ENCODE data around the gene WDR33. TPM values are rescaled to one million over a fixed set of nuclear protein-coding genes. Genes with fewer than 3 reads are reported as not detected.

WDR33 gene
- total RNA-seq, 1 experiment from 2014 or later = 46.7 TPM

- BruUV-seq (replicated peaks) = no TSS peak
- POLR2A ChIA-PET = interaction anchor here (1.4 to 2.1 kb wide), 2 partner anchors 47 to 62 kb away, joined by 4 read pairs; partner anchors contain the start of genes SFT2D3 and WDR33
- CTCF ChIA-PET = interaction anchor here (0.9 kb wide), 1 partner anchor 9 kb away, joined by 3 read pairs; no protein-coding TSS in a partner anchor
- TF ChIP-seq, protein P1, sequence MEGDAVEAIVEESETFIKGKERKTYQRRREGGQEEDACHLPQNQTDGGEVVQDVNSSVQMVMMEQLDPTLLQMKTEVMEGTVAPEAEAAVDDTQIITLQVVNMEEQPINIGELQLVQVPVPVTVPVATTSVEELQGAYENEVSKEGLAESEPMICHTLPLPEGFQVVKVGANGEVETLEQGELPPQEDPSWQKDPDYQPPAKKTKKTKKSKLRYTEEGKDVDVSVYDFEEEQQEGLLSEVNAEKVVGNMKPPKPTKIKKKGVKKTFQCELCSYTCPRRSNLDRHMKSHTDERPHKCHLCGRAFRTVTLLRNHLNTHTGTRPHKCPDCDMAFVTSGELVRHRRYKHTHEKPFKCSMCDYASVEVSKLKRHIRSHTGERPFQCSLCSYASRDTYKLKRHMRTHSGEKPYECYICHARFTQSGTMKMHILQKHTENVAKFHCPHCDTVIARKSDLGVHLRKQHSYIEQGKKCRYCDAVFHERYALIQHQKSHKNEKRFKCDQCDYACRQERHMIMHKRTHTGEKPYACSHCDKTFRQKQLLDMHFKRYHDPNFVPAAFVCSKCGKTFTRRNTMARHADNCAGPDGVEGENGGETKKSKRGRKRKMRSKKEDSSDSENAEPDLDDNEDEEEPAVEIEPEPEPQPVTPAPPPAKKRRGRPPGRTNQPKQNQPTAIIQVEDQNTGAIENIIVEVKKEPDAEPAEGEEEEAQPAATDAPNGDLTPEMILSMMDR (IDR thresholded peaks at IDR 0.05; ENCODE audit: unreplicated experiment) = no peak
- H3K4me1 Mint-ChIP-seq (ENCODE audit: insufficient read depth, unreplicated experiment) = no peaks in the 10 kb centered on the region
- no peaks in the 10 kb centered on the region for H3K9me3 Mint-ChIP-seq (ENCODE audit: unreplicated experiment)
- no peak overlapping the region for H3K27ac Mint-ChIP-seq (ENCODE audit: low read depth, unreplicated experiment)
- no peak overlapping the region for H3K4me3 Mint-ChIP-seq (ENCODE audit: unreplicated experiment)
- H3K36me3 Mint-ChIP-seq (ENCODE audit: insufficient read depth, unreplicated experiment) = peaks cover 83% of the 10 kb centered on the region
- intact Hi-C loops (cut with micrococcal nuclease) = no loop called here
- no peak for DNase-seq (ENCODE audit: unreplicated experiment)
- no peaks in the 10 kb centered on the region for H3K27me3 Mint-ChIP-seq (ENCODE audit: insufficient read depth, unreplicated experiment)
Observed at GRCh38 chr2:127763776-127764175, 47.2 kb downstream of the WDR33 start.

DNA sequence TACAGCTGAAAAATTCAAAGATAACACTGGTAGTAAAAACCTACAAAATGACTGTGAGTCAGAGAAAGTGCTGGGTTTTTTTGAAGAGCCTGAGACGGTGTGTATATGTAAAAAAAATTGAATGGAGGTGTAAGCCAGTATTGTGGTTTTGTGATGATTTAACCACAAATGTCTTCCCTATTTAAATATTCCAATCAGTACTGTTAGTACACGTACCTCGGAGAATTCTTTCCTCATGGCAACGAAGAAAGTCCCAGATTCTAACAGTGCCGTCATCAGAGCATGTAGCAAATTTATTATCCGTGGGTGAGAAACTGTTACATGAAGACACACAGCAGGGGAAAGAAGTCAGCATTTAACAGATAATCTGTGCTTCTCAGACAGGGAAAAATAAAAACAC, 48.1 kb downstream of the WDR33 start:
- Mint-ChIP-seq H3K4me1 (ENCODE audit: insufficient read depth, unreplicated experiment) (no peaks in the 10 kb centered on the region), H3K4me3 (ENCODE audit: unreplicated experiment) (no peak overlapping the region), H3K27me3 (ENCODE audit: insufficient read depth, unreplicated experiment) (no peaks in the 10 kb centered on the region), H3K27ac (ENCODE audit: low read depth, unreplicated experiment) (no peak overlapping the region), H3K36me3 (ENCODE audit: insufficient read depth, unreplicated experiment) (peaks cover 89% of the 10 kb centered on the region), H3K9me3 (ENCODE audit: unreplicated experiment) (no peaks in the 10 kb centered on the region)
- ChIA-PET CTCF (interaction anchor here (0.9 kb wide), 1 partner anchor 8 kb away, joined by 3 read pairs; no protein-coding TSS in a partner anchor), POLR2A (interaction anchor here (2.1 kb wide), 1 partner anchor 48 kb away, joined by 4 read pairs; the partner anchor contains the start of gene WDR33)
- BruUV-seq (replicated peaks) = no TSS peak
- TF ChIP-seq, protein P1 (IDR thresholded peaks at IDR 0.05; ENCODE audit: unreplicated experiment) = no peak
- DNase-seq (ENCODE audit: unreplicated experiment) = no peak
- intact Hi-C loops (cut with micrococcal nuclease) = no loop called here

- ChIA-PET CTCF (no interaction called here), POLR2A (no interaction called here)
- H3K27me3 Mint-ChIP-seq (ENCODE audit: insufficient read depth, unreplicated experiment) = no peaks in the 10 kb centered on the region
- intact Hi-C loops (cut with micrococcal nuclease) = no loop called here
- no peaks in the 10 kb centered on the region for H3K4me1 Mint-ChIP-seq (ENCODE audit: insufficient read depth, unreplicated experiment)
- H3K9me3 Mint-ChIP-seq (ENCODE audit: unreplicated experiment) = no peaks in the 10 kb centered on the region
- no TSS peak for BruUV-seq (replicated peaks)
- TF ChIP-seq, protein P1 (IDR thresholded peaks at IDR 0.05; ENCODE audit: unreplicated experiment) = no peak
- no peak overlapping the region for H3K27ac Mint-ChIP-seq (ENCODE audit: low read depth, unreplicated experiment)
- no peak overlapping the region for H3K4me3 Mint-ChIP-seq (ENCODE audit: unreplicated experiment)
- DNase-seq (ENCODE audit: unreplicated experiment) = no peak
- H3K36me3 Mint-ChIP-seq (ENCODE audit: insufficient read depth, unreplicated experiment) = peaks cover 89% of the 10 kb centered on the region
Observed at GRCh38 chr2:127762441-127762840, 48.5 kb downstream of the WDR33 start.

GRCh38 chr2:127759931-127760330, 51.0 kb downstream of the WDR33 start:
- no TSS peak for BruUV-seq (replicated peaks)
- TF ChIP-seq, protein P1 (IDR thresholded peaks at IDR 0.05; ENCODE audit: unreplicated experiment) = no peak
- no peaks in the 10 kb centered on the region for H3K27me3 Mint-ChIP-seq (ENCODE audit: insufficient read depth, unreplicated experiment)
- H3K36me3 Mint-ChIP-seq (ENCODE audit: insufficient read depth, unreplicated experiment) = peaks cover 91% of the 10 kb centered on the region
- CTCF ChIA-PET = interaction anchor here (1.0 kb wide), 1 partner anchor 11 kb away, joined by 3 read pairs; no protein-coding TSS in a partner anchor
- H3K27ac Mint-ChIP-seq (ENCODE audit: low read depth, unreplicated experiment) = no peak overlapping the region
- no peaks in the 10 kb centered on the region for H3K9me3 Mint-ChIP-seq (ENCODE audit: unreplicated experiment)
- H3K4me3 Mint-ChIP-seq (ENCODE audit: unreplicated experiment) = no peak overlapping the region
- intact Hi-C loops (cut with micrococcal nuclease) = no loop called here
- no peaks in the 10 kb centered on the region for H3K4me1 Mint-ChIP-seq (ENCODE audit: insufficient read depth, unreplicated experiment)
- no peak for DNase-seq (ENCODE audit: unreplicated experiment)
- POLR2A ChIA-PET = no interaction called here

Measured in MCF 10A (cell line).